ENCODE results near the gene GSTP1. TPM values are rescaled to one million over a fixed set of nuclear protein-coding genes. Genes with fewer than 3 reads are reported as not detected.
"Not testable (repeated sequence)": the region's sequence is repeated elsewhere in the genome, so short reads cannot be mapped to it uniquely, and the experiment has no call there.

The GSTP1 gene
- total and polyA plus RNA-seq, 5 donors from 2014 or later, result 55.7 to 231 (median 207) TPM

- H3K4me3 ChIP-seq (ENCODE audit: low read depth, low read length); H3K27me3 ChIP-seq (ENCODE audit: control insufficient read depth, insufficient read depth, low read length); H3K4me3 Mint-ChIP-seq; H3K36me3 ChIP-seq (ENCODE audit: control insufficient read depth, insufficient read depth, low read length); DNase-seq; H3K27ac Mint-ChIP-seq; H3K4me1 ChIP-seq (ENCODE audit: control insufficient read depth, insufficient read depth, low read length, poor library complexity, severe bottlenecking); H3K9me3 Mint-ChIP-seq; H3K36me3 Mint-ChIP-seq; H3K9me3 ChIP-seq (ENCODE audit: control insufficient read depth in 2 of 2, low read length in 2 of 2); H3K4me1 Mint-ChIP-seq; ATAC-seq (ENCODE audit: low read depth in 2 of 2); H3K27ac ChIP-seq (ENCODE audit: insufficient read depth, low read length, poor library complexity, severe bottlenecking): not testable (repeated sequence)
- peaks cover 30% of the 10 kb centered on the region for H3K27me3 Mint-ChIP-seq
These were observed 31.9 kb upstream of the GSTP1 start for GRCh38 chr11:67551697-67552096.

DNA sequence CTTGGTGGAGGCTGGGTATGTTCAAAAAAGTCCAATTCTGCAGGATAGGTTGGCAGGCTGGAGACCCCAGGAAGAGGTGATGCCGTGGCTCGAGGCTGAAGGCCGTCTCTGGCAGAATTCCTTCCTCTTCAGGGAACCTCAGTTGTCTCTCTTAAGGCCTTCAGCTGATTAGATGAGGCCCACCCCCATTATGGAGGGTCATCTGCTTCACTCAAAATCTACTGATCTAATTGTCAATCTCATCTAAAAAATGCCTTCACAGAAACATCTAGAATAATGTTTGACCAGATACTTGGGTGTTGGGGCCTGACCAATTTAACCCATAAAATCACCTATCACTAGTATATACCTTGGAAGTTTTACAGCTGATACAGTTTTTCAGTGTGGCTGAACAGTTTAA lies 27.4 kb upstream of the GSTP1 start:
- Mint-ChIP-seq H3K27ac (no peak overlapping the region), H3K4me1 (no peaks in the 10 kb centered on the region), H3K27me3 (peaks cover 18% of the 10 kb centered on the region), H3K36me3 (no peaks in the 10 kb centered on the region), H3K4me3 (no peak overlapping the region), H3K9me3 (peaks cover 0 to 2% (median 0%) of the 10 kb centered on the region in 7 donors)
- no peaks in the 10 kb centered on the region for H3K27me3 ChIP-seq (ENCODE audit: control insufficient read depth, insufficient read depth, low read length)
- H3K27ac ChIP-seq (ENCODE audit: insufficient read depth, low read length, poor library complexity, severe bottlenecking), result no peak overlapping the region
- no peaks in the 10 kb centered on the region for H3K4me1 ChIP-seq (ENCODE audit: control insufficient read depth, insufficient read depth, low read length, poor library complexity, severe bottlenecking)
- DNase-seq (no peak), ATAC-seq (ENCODE audit: low read depth in 2 of 2) (no peak)
- H3K4me3 ChIP-seq (ENCODE audit: low read depth, low read length), result no peak overlapping the region
- H3K9me3 ChIP-seq (ENCODE audit: control insufficient read depth in 2 of 2, low read length in 2 of 2), result no peaks in the 10 kb centered on the region
- H3K36me3 ChIP-seq (ENCODE audit: control insufficient read depth, insufficient read depth, low read length), result no peaks in the 10 kb centered on the region

- Histone ChIP-seq H3K4me3 (ENCODE audit: low read depth, low read length) (no peak overlapping the region), H3K9me3 (ENCODE audit: control insufficient read depth in 2 of 2, low read length in 2 of 2) (no peaks in the 10 kb centered on the region), H3K36me3 (ENCODE audit: control insufficient read depth, insufficient read depth, low read length) (no peaks in the 10 kb centered on the region), H3K27ac (ENCODE audit: insufficient read depth, low read length, poor library complexity, severe bottlenecking) (no peak overlapping the region), H3K4me1 (ENCODE audit: control insufficient read depth, insufficient read depth, low read length, poor library complexity, severe bottlenecking) (no peaks in the 10 kb centered on the region), H3K27me3 (ENCODE audit: control insufficient read depth, insufficient read depth, low read length) (peaks cover 2% of the 10 kb centered on the region)
- no peak for DNase-seq
- no peaks in the 10 kb centered on the region for H3K36me3 Mint-ChIP-seq
- no peak for ATAC-seq (ENCODE audit: low read depth in 2 of 2)
- no peak overlapping the region for H3K27ac Mint-ChIP-seq
- peaks cover 19% of the 10 kb centered on the region for H3K27me3 Mint-ChIP-seq
- no peaks in the 10 kb centered on the region for H3K9me3 Mint-ChIP-seq
- H3K4me3 Mint-ChIP-seq, result no peak overlapping the region
- peaks cover 0 to 5% (median 0%) of the 10 kb centered on the region in 4 donors for H3K4me1 Mint-ChIP-seq
These were observed 25.4 kb upstream of the GSTP1 start for GRCh38 chr11:67558084-67558772.

DNA sequence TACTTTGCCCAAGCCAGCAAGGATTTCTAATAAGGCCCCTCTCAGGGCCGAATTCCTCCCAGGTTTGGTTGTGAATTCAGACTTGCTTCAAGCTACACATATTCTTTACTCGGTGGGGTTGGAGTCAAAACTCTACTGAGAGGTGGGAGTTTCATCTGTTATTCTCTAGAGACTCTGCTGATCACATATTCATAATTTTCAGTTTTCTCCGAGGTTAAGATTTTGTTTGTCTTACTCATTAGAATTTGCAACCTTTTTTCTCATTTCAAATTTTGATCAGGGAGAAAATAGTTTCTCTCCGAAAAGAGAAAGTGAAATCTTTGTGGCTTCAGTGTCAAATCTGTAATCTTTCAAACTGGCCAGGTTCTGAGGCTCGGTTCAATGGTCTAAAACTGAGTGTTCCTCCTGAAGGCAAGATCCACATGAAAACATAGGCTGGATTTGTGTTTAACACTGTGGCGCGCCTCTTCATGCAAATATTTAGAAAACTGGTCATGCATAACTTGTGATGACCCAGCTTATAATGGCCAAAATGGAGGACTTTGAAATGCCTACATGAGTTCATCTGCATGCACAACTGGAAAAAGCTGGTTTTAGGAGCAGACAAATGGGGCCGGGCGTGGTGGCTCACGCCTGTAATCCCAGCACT lies 21.5 kb upstream of the GSTP1 start:
- Mint-ChIP-seq H3K27ac (peak overlapping the region in 1 of 3 donors; percentile 49), H3K9me3 (no peaks in the 10 kb centered on the region)
- ATAC-seq (ENCODE audit: low read depth in 2 of 2), result no peak

GRCh38 chr11:67562963-67563704 lies 20.5 kb upstream of the GSTP1 start:
- DNase-seq (no peak), ATAC-seq (ENCODE audit: low read depth in 2 of 2) (no peak)
- H3K27me3 ChIP-seq (ENCODE audit: control insufficient read depth, insufficient read depth, low read length), result peaks cover 3% of the 10 kb centered on the region
- H3K27ac ChIP-seq (ENCODE audit: insufficient read depth, low read length, poor library complexity, severe bottlenecking), result no peak overlapping the region
- Mint-ChIP-seq H3K27me3 (peaks cover 28% of the 10 kb centered on the region), H3K9me3 (no peaks in the 10 kb centered on the region), H3K27ac (no peak overlapping the region), H3K4me3 (no peak overlapping the region), H3K4me1 (peaks cover 0 to 5% (median 0%) of the 10 kb centered on the region in 4 donors), H3K36me3 (no peaks in the 10 kb centered on the region)
- no peak overlapping the region for H3K4me3 ChIP-seq (ENCODE audit: low read depth, low read length)
- no peaks in the 10 kb centered on the region for H3K9me3 ChIP-seq (ENCODE audit: control insufficient read depth in 2 of 2, low read length in 2 of 2)
- no peaks in the 10 kb centered on the region for H3K36me3 ChIP-seq (ENCODE audit: control insufficient read depth, insufficient read depth, low read length)
- H3K4me1 ChIP-seq (ENCODE audit: control insufficient read depth, insufficient read depth, low read length, poor library complexity, severe bottlenecking), result no peaks in the 10 kb centered on the region

More for the DNA sequence above, 21.5 kb upstream of the GSTP1 start:
- peaks cover 0 to 5% (median 0%) of the 10 kb centered on the region in 4 donors for H3K4me1 Mint-ChIP-seq
- no peak overlapping the region for H3K4me3 Mint-ChIP-seq
- Histone ChIP-seq H3K4me3 (ENCODE audit: low read depth, low read length) (no peak overlapping the region), H3K27ac (ENCODE audit: insufficient read depth, low read length, poor library complexity, severe bottlenecking) (no peak overlapping the region), H3K9me3 (ENCODE audit: control insufficient read depth in 2 of 2, low read length in 2 of 2) (no peaks in the 10 kb centered on the region), H3K36me3 (ENCODE audit: control insufficient read depth, insufficient read depth, low read length) (no peaks in the 10 kb centered on the region), H3K27me3 (ENCODE audit: control insufficient read depth, insufficient read depth, low read length) (peaks cover 3% of the 10 kb centered on the region), H3K4me1 (ENCODE audit: control insufficient read depth, insufficient read depth, low read length, poor library complexity, severe bottlenecking) (no peaks in the 10 kb centered on the region)
- no peaks in the 10 kb centered on the region for H3K36me3 Mint-ChIP-seq
- H3K27me3 Mint-ChIP-seq, result peaks cover 27% of the 10 kb centered on the region
- DNase-seq, result peak in 1 of 3 donors; percentile 21

GRCh38 chr11:67563705-67564114 lies 19.9 kb upstream of the GSTP1 start:
- H3K27ac Mint-ChIP-seq; H3K4me1 Mint-ChIP-seq; H3K4me3 Mint-ChIP-seq; H3K36me3 ChIP-seq (ENCODE audit: control insufficient read depth, insufficient read depth, low read length); DNase-seq; H3K4me1 ChIP-seq (ENCODE audit: control insufficient read depth, insufficient read depth, low read length, poor library complexity, severe bottlenecking); H3K4me3 ChIP-seq (ENCODE audit: low read depth, low read length); H3K9me3 Mint-ChIP-seq; H3K27me3 ChIP-seq (ENCODE audit: control insufficient read depth, insufficient read depth, low read length); H3K36me3 Mint-ChIP-seq; H3K27ac ChIP-seq (ENCODE audit: insufficient read depth, low read length, poor library complexity, severe bottlenecking); ATAC-seq (ENCODE audit: low read depth in 2 of 2); H3K9me3 ChIP-seq (ENCODE audit: control insufficient read depth in 2 of 2, low read length in 2 of 2): not testable (repeated sequence)
- H3K27me3 Mint-ChIP-seq, result peaks cover 29% of the 10 kb centered on the region

DNA sequence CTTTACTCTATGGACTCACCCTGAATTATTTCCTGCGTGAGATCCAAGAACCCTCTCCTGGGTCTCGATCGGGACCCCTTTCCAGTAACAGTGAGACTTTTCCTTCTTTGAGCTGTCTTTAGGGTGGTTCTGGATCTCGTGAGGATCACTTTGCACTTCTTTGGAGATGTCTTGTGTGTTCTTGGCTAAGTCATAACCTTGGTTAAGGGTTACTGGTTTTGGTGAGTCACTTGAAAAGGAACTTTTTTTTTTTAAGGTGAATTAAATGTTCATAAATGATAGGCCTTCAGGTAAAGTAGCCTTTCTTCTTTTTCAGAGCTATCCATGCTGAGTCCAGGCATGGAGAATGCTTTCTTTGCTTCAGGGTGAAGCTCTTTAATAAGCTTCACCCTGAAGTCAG lies 19.4 kb upstream of the GSTP1 start:
- Histone ChIP-seq H3K27ac (ENCODE audit: insufficient read depth, low read length, poor library complexity, severe bottlenecking) (no peak overlapping the region), H3K9me3 (ENCODE audit: control insufficient read depth in 2 of 2, low read length in 2 of 2) (no peaks in the 10 kb centered on the region), H3K4me1 (ENCODE audit: control insufficient read depth, insufficient read depth, low read length, poor library complexity, severe bottlenecking) (no peaks in the 10 kb centered on the region), H3K4me3 (ENCODE audit: low read depth, low read length) (no peak overlapping the region), H3K36me3 (ENCODE audit: control insufficient read depth, insufficient read depth, low read length) (no peaks in the 10 kb centered on the region), H3K27me3 (ENCODE audit: control insufficient read depth, insufficient read depth, low read length) (peaks cover 3% of the 10 kb centered on the region)
- H3K27ac Mint-ChIP-seq, result no peak overlapping the region
- H3K9me3 Mint-ChIP-seq, result no peaks in the 10 kb centered on the region
- peaks cover 29% of the 10 kb centered on the region for H3K27me3 Mint-ChIP-seq
- H3K4me3 Mint-ChIP-seq, result no peak overlapping the region
- peaks cover 0 to 5% (median 0%) of the 10 kb centered on the region in 4 donors for H3K4me1 Mint-ChIP-seq
- no peak for ATAC-seq (ENCODE audit: low read depth in 2 of 2)
- DNase-seq, result no peak
- H3K36me3 Mint-ChIP-seq, result no peaks in the 10 kb centered on the region
